ENCODE results near the gene GATAD2A. TPM values are rescaled to one million over a fixed set of nuclear protein-coding genes. Genes with fewer than 3 reads are reported as not detected.

GATAD2A gene
- total RNA-seq, 4 donors from 2014 or later: 45.6 to 102 (median 65.7) TPM

- intact Hi-C loops (cut with DNase I; ENCODE audit: low total_unique reads): no loop called here
Measured at GRCh38 chr19:19524053-19524452, 118.6 kb downstream of the GATAD2A start.

DNA sequence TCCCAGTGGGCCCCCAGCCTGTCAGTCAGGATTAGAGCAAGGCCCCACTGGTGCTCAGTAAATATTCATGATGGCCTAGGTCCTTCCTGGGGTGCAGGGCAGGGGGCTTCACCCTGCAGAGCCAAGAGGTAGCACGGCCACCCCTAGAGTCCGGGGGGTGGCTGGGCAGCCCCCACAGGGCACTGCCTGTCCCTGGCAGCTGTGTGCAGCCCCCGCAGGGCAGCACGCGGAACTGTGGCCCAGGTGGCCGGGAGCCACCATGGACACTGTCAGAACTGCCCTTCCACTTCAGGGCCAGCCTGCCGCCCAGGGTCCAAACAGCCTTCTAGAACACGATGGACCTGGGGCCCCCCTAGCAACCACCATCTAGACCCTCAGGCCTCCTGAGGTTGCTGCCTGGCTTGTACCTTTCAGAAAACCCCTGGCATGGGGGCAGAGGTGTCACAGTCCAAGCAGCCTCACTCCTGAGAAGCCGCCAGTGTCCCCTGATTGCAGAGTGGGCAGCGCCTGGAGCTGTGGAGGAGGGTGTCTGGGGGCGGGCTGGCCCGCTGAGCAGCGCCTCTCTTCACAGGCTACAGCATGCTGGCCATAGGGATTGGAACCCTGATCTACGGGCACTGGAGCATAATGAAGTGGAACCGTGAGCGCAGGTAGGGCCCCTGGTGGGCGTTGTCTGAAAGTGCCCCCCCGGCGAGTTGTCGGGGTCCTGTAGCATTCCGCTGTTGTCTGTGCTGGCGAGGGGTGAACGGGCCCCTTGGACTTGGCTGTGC is 120.3 kb downstream of the GATAD2A start:
- H3K36me3 ChIP-seq: peaks cover 0 to 8% (median 0%) of the 10 kb centered on the region in 4 donors
- H3K27ac ChIP-seq: no peak overlapping the region
- no peaks in the 10 kb centered on the region for H3K9me3 ChIP-seq
- in situ Hi-C loops (cut with MboI; ENCODE audit: low pct_ligation_motif_present in 1 of 4, low pct_unique_long_range_greater_than_20kb in 1 of 4, low sequenced_read_pairs in 3 of 4) (loop anchor here (10.0 to 25.0 kb wide), 4 partner anchors 112 to 762 kb away; partner anchors contain the start of genes GMIP (in 1 of the 4) and LPAR2 (in 1 of the 4)), intact Hi-C loops (cut with DNase I; ENCODE audit: low total_unique reads) (loop anchor here (5.0 kb wide), 1 partner anchor 1737 kb away; no protein-coding TSS in a partner anchor)
- 89% methylated on average over 22 of the region's 23 CpGs; no CpG with 5 or more reads in 1 of the 2 donors for WGBS, 2 donors (ENCODE audit: low coverage in 1 of 2)
- no peaks in the 10 kb centered on the region for H3K4me1 ChIP-seq
- no peak overlapping the region for H3K4me3 ChIP-seq
- TF ChIP-seq, protein P1, sequence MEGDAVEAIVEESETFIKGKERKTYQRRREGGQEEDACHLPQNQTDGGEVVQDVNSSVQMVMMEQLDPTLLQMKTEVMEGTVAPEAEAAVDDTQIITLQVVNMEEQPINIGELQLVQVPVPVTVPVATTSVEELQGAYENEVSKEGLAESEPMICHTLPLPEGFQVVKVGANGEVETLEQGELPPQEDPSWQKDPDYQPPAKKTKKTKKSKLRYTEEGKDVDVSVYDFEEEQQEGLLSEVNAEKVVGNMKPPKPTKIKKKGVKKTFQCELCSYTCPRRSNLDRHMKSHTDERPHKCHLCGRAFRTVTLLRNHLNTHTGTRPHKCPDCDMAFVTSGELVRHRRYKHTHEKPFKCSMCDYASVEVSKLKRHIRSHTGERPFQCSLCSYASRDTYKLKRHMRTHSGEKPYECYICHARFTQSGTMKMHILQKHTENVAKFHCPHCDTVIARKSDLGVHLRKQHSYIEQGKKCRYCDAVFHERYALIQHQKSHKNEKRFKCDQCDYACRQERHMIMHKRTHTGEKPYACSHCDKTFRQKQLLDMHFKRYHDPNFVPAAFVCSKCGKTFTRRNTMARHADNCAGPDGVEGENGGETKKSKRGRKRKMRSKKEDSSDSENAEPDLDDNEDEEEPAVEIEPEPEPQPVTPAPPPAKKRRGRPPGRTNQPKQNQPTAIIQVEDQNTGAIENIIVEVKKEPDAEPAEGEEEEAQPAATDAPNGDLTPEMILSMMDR (IDR thresholded peaks at IDR 0.05): no peak
- no peak for DNase-seq
- H3K27me3 ChIP-seq: no peaks in the 10 kb centered on the region

More at GRCh38 chr19:19524053-19524452, 118.6 kb downstream of the GATAD2A start:
- Histone ChIP-seq H3K36me3 (peaks cover 0 to 8% (median 0%) of the 10 kb centered on the region in 4 donors), H3K27me3 (no peaks in the 10 kb centered on the region), H3K4me3 (no peak overlapping the region), H3K9me3 (no peaks in the 10 kb centered on the region), H3K27ac (no peak overlapping the region), H3K4me1 (peaks cover 0 to 5% (median 0%) of the 10 kb centered on the region in 4 donors)
- DNase-seq: no peak
- WGBS, 2 donors (ENCODE audit: low coverage in 1 of 2): 79 to 80% methylated on average over 1 to 7 of the region's 7 CpGs
- in situ Hi-C loops (cut with MboI; ENCODE audit: low pct_ligation_motif_present in 1 of 4, low pct_unique_long_range_greater_than_20kb in 1 of 4, low sequenced_read_pairs in 3 of 4): loop anchor here in 1 of 4 donors (10.0 kb wide), 1 partner anchor 441 kb away; no protein-coding TSS in a partner anchor
- TF ChIP-seq, protein P1 (IDR thresholded peaks at IDR 0.05): no peak
- TF ChIP-seq EP300 (IDR thresholded peaks at IDR 0.05; ENCODE audit: low read depth): no peak
- no peak for TF ChIP-seq POLR2AphosphoS5 (IDR thresholded peaks at IDR 0.05)
- TF ChIP-seq POLR2A (IDR thresholded peaks at IDR 0.05): no peak

- intact Hi-C loops (cut with DNase I; ENCODE audit: low total_unique reads) (loop anchor here (5.0 kb wide), 1 partner anchor 1736 kb away; no protein-coding TSS in a partner anchor), in situ Hi-C loops (cut with MboI; ENCODE audit: low pct_ligation_motif_present in 1 of 4, low pct_unique_long_range_greater_than_20kb in 1 of 4, low sequenced_read_pairs in 3 of 4) (loop anchor here (10.0 to 25.0 kb wide), 4 partner anchors 111 to 761 kb away; partner anchors contain the start of genes GMIP (in 1 of the 4) and LPAR2 (in 1 of the 4))
- no peak overlapping the region for H3K27ac ChIP-seq
- TF ChIP-seq, protein P1 (IDR thresholded peaks at IDR 0.05): no peak
- TF ChIP-seq POLR2A (IDR thresholded peaks at IDR 0.05) (no peak), POLR2AphosphoS5 (IDR thresholded peaks at IDR 0.05) (no peak), EP300 (IDR thresholded peaks at IDR 0.05; ENCODE audit: low read depth) (no peak)
- peaks cover 0 to 8% (median 0%) of the 10 kb centered on the region in 4 donors for H3K36me3 ChIP-seq
- H3K4me3 ChIP-seq: no peak overlapping the region
- no peaks in the 10 kb centered on the region for H3K27me3 ChIP-seq
- no peaks in the 10 kb centered on the region for H3K4me1 ChIP-seq
- DNase-seq: no peak
- WGBS, 2 donors (ENCODE audit: low coverage in 1 of 2): 59 to 85% methylated on average over 6 to 28 of the region's 28 CpGs
- no peaks in the 10 kb centered on the region for H3K9me3 ChIP-seq
Measured at GRCh38 chr19:19526581-19527370, 121.3 kb downstream of the GATAD2A start.

- WGBS, 2 donors (ENCODE audit: low coverage in 1 of 2): 95% methylated on average over 4 to 9 of the region's 9 CpGs
- Histone ChIP-seq H3K9me3 (no peaks in the 10 kb centered on the region), H3K27me3 (no peaks in the 10 kb centered on the region), H3K4me3 (no peak overlapping the region), H3K27ac (no peak overlapping the region), H3K36me3 (peaks cover 0 to 8% (median 0%) of the 10 kb centered on the region in 4 donors), H3K4me1 (peaks cover 0 to 5% (median 4%) of the 10 kb centered on the region in 4 donors)
- no peak for DNase-seq
- intact Hi-C loops (cut with DNase I; ENCODE audit: low total_unique reads): loop anchor here (5.0 kb wide), 1 partner anchor 1735 kb away; no protein-coding TSS in a partner anchor
- TF ChIP-seq POLR2AphosphoS5 (IDR thresholded peaks at IDR 0.05): no peak
- TF ChIP-seq, protein P1 (IDR thresholded peaks at IDR 0.05): no peak
- no peak for TF ChIP-seq EP300 (IDR thresholded peaks at IDR 0.05; ENCODE audit: low read depth)
- TF ChIP-seq POLR2A (IDR thresholded peaks at IDR 0.05): no peak
- in situ Hi-C loops (cut with MboI; ENCODE audit: low pct_ligation_motif_present in 1 of 4, low pct_unique_long_range_greater_than_20kb in 1 of 4, low sequenced_read_pairs in 3 of 4): loop anchor here (10.0 to 25.0 kb wide), 4 partner anchors 110 to 760 kb away; partner anchors contain the start of genes GMIP (in 1 of the 4) and LPAR2 (in 1 of the 4)
Measured at GRCh38 chr19:19527371-19527656, 121.8 kb downstream of the GATAD2A start.

Data from transverse colon (tissue), 4 donors.